Stimulated activated naive CD8-positive, alpha-beta T cell treated with anti-CD3 and anti-CD28 coated beads, Interleukin-15, amount 100 ng/mL, for 72 hours (primary cell): ENCODE data around the gene HOXA7.

ENCODE experiments used
- ATAC-seq: fragments of 150-1000 bp; cut with Tn5 transposase; 2 replicates; pipeline ENCODE4 v1.10.0; 2021; ENCODE audit warnings: mild to moderate bottlenecking, moderate library complexity
- DNase-seq, 2 donors: peaks; one replicate each; pipeline ENCODE4 v3.0.0; 2021 to 2022
- H3K27ac Mint-ChIP-seq, 2 donors: one replicate each; pipeline ENCODE4 v1.8.0; 2022; ENCODE audit warnings: mild to moderate bottlenecking in 2 of 2, mixed read lengths in 2 of 2, moderate library complexity in 2 of 2
- H3K27me3 Mint-ChIP-seq: one replicate; pipeline ENCODE4 v1.8.0; 2022; ENCODE audit warnings: mixed read lengths
- H3K4me1 Mint-ChIP-seq: one replicate; pipeline ENCODE4 v1.8.0; 2022; ENCODE audit warnings: mild to moderate bottlenecking, mixed read lengths
- H3K4me3 Mint-ChIP-seq, 2 donors: one replicate each; pipeline ENCODE4 v1.8.0; 2022; ENCODE audit warnings: mild to moderate bottlenecking in 2 of 2, mixed read lengths in 2 of 2, moderate library complexity in 1 of 2
- H3K9me3 Mint-ChIP-seq, 2 donors: one replicate each; pipeline ENCODE4 v1.8.0; 2022; ENCODE audit warnings: mixed read lengths in 2 of 2

The HOXA7 gene

GRCh38 chr7:27171637-27172314 is 15.3 kb upstream of the HOXA7 start:
- no peak overlapping the region for H3K27ac Mint-ChIP-seq
- DNase-seq, result peak in 1 of 2 donors; percentile 13
- no peaks in the 10 kb centered on the region for H3K9me3 Mint-ChIP-seq
- H3K27me3 Mint-ChIP-seq, result peaks cover 95% of the 10 kb centered on the region
- H3K4me3 Mint-ChIP-seq, result peak overlapping the region; percentile 61 to 74
- no peak for ATAC-seq
- peaks cover 53% of the 10 kb centered on the region for H3K4me1 Mint-ChIP-seq

DNA sequence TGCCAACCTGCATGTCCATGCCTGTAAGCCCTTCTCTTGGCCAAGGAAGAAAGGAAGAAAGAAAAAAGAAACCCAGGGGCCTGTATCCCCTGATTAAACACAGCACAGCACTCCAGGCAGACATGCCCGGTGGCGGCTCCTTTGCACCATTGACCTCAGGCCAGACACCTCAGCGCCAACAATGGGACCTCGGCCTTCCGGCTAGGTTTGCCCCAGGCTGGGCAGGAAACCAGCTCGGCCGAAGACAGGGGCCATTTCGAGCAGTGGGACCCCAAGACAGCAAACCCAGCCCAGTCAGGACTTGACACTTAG is 14.8 kb upstream of the HOXA7 start:
- peak overlapping the region; percentile 15 to 74 for H3K4me3 Mint-ChIP-seq
- no peak for ATAC-seq
- no peaks in the 10 kb centered on the region for H3K9me3 Mint-ChIP-seq
- peaks cover 58% of the 10 kb centered on the region for H3K4me1 Mint-ChIP-seq
- H3K27ac Mint-ChIP-seq, result no peak overlapping the region
- DNase-seq, result peak in 1 of 2 donors; percentile 8
- H3K27me3 Mint-ChIP-seq, result peaks cover 95% of the 10 kb centered on the region

DNA sequence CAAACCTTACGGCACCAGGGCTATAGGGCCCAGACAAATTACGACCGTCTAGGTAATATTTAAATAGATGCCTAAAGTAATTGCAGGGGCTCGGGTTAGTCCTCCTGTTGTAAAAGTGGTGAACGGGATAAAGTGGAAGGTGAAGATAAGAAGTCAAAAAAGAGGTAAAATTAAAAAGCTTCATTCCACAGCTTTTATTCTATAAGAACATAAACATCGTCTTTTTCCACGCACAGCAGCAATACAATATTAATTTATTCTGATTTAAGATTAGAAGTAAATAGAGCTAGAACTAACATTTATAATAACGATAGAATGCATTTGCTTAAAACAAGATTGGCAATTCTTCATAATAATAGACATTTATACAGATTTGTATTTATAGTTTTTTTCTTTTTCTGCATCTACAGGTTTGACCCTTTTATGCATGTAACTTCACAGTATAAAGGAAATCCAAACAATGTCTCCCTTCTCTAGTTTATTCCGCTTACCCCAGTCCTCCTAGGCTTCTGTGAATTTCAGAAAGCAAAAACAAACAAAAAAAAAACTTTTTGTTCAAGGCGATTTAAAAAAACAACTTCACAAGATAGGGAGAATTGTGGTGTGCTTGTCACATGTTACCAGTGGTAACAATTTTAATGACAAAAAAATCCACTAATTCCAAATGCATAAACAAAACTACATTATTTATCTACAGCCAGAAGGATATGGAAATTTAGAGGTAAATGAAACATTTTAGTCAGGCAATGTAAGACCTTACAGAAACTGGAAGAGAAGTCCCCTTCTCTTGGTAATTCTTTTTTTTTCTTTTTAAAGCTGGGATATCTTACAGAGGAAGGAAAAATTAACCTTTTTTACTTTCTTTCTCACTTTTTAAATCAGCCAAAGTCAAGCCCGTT is 14.2 kb upstream of the HOXA7 start:
- ATAC-seq, result no peak
- DNase-seq, result no peak
- Mint-ChIP-seq H3K27ac (no peak overlapping the region), H3K27me3 (peaks cover 95% of the 10 kb centered on the region), H3K4me1 (peaks cover 64% of the 10 kb centered on the region), H3K4me3 (peak overlapping the region in 1 of 2 donors; percentile 19), H3K9me3 (no peaks in the 10 kb centered on the region)

- Mint-ChIP-seq H3K27me3 (peaks cover 95% of the 10 kb centered on the region), H3K27ac (peak overlapping the region in 1 of 2 donors; percentile 86), H3K9me3 (no peaks in the 10 kb centered on the region), H3K4me1 (peaks cover 64% of the 10 kb centered on the region), H3K4me3 (peak overlapping the region; percentile 52 to 67)
- no peak for DNase-seq
- ATAC-seq, result no peak
Observed at GRCh38 chr7:27169658-27170425, 13.4 kb upstream of the HOXA7 start.

GRCh38 chr7:27168265-27168947 is 11.9 kb upstream of the HOXA7 start:
- Mint-ChIP-seq H3K4me1 (peaks cover 73% of the 10 kb centered on the region), H3K4me3 (peak overlapping the region; percentile 0 to 6), H3K27me3 (peaks cover 100% of the 10 kb centered on the region), H3K27ac (peak overlapping the region in 1 of 2 donors; percentile 54), H3K9me3 (no peaks in the 10 kb centered on the region)
- ATAC-seq (peak; percentile 50), DNase-seq (peak in 1 of 2 donors; percentile 54)

DNA sequence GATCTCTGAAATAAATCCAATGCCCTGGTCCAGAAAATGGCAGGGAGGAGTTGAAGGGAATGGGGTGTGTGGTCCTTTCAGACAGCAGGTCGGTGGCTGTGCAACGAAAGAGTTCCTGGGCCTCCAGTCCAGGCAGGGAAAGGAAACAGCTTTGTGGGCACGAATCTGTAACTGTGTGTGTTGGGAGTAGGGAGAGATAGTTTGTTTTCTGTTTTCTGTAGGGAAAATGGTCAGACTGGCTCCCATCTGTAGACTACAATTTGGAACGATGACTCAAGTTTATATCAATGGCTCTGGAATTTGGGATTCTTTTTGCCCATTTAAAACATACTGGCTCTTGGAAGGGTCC is 11.4 kb upstream of the HOXA7 start:
- no peak for DNase-seq
- no peaks in the 10 kb centered on the region for H3K9me3 Mint-ChIP-seq
- ATAC-seq, result no peak
- H3K4me1 Mint-ChIP-seq, result peaks cover 68% of the 10 kb centered on the region
- H3K4me3 Mint-ChIP-seq, result no peak overlapping the region
- H3K27me3 Mint-ChIP-seq, result peaks cover 100% of the 10 kb centered on the region
- no peak overlapping the region for H3K27ac Mint-ChIP-seq

- no peaks in the 10 kb centered on the region for H3K9me3 Mint-ChIP-seq
- H3K27me3 Mint-ChIP-seq, result peaks cover 100% of the 10 kb centered on the region
- peak overlapping the region; percentile 56 to 62 for H3K4me3 Mint-ChIP-seq
- DNase-seq, result no peak
- ATAC-seq, result no peak
- peaks cover 59% of the 10 kb centered on the region for H3K4me1 Mint-ChIP-seq
- peak overlapping the region in 1 of 2 donors; percentile 89 for H3K27ac Mint-ChIP-seq
Observed at GRCh38 chr7:27166531-27167505, 10.3 kb upstream of the HOXA7 start.

DNA sequence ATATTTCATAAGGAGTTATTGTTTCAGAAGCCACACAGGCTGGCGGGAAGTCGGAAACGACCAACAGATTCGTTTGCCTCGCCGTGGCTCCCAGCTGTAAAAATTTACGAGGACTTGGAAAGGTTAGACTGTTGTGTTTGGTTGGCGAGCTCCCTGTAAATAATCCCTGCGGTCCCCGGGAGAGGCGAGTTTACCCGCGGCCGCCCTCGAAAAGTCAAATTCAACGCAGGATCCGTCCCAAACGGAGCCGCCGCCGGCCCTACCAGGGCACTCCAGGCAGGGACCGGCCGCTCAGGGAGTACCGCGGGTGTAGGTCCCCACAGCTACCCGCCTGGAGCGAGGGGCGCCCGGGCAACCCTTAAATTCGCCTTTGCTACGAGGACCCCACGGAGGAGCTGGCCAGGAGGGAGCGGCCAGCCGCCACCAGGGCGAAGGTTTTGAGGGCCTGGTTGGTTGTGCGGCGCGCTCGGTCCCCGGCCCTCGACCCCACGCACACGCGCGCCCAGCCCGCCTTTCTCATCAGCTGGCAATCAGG is 9.6 kb upstream of the HOXA7 start:
- Mint-ChIP-seq H3K9me3 (no peaks in the 10 kb centered on the region), H3K27me3 (peaks cover 99% of the 10 kb centered on the region), H3K27ac (peak overlapping the region in 1 of 2 donors; percentile 91), H3K4me1 (peaks cover 54% of the 10 kb centered on the region), H3K4me3 (peak overlapping the region; percentile 61 to 62)
- ATAC-seq (no peak), DNase-seq (no peak)

- H3K9me3 Mint-ChIP-seq, result no peaks in the 10 kb centered on the region
- no peak for DNase-seq
- H3K27me3 Mint-ChIP-seq, result peaks cover 99% of the 10 kb centered on the region
- peak within 1 kb of the TSS in 1 of 2 donors; percentile 91 for H3K27ac Mint-ChIP-seq
- peak within 1 kb of the TSS; percentile 61 to 62 for H3K4me3 Mint-ChIP-seq
- H3K4me1 Mint-ChIP-seq, result peaks cover 59% of the 10 kb centered on the region
- ATAC-seq, result no peak
Observed at GRCh38 chr7:27165089-27165995, 8.9 kb upstream of the HOXA7 start, which contains the start of gene HOXA9. Gene HOXA9, minus strand, starts transcription at chr7:27165537. Its CDS starts 80 bp downstream, at chr7:27165457.

GRCh38 chr7:27164367-27165088 is 8.1 kb upstream of the HOXA7 start:
- peak overlapping the region; percentile 50 to 56 for H3K4me3 Mint-ChIP-seq

DNA sequence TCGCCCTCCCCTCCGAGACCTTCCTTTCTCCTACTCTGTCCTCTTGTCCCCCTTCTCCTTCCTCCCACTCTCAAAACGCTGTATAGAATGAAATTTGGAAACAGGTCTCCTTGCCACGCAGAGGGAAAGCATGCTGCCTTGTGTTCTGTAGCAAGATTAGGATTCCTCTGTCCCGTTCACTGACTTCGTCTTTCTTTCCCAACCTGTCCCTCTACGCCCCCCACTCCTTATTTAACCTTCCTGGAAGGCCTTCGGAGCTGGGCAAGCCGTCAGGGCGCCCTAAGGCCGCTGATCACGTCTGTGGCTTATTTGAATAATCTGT is 7.5 kb upstream of the HOXA7 start:
- Mint-ChIP-seq H3K9me3 (no peaks in the 10 kb centered on the region), H3K27me3 (peaks cover 99% of the 10 kb centered on the region), H3K4me3 (peak overlapping the region in 1 of 2 donors; percentile 56), H3K4me1 (peaks cover 61% of the 10 kb centered on the region), H3K27ac (peak overlapping the region in 1 of 2 donors; percentile 72)
- ATAC-seq, result no peak
- no peak for DNase-seq

More at GRCh38 chr7:27164367-27165088, 8.1 kb upstream of the HOXA7 start:
- DNase-seq (no peak), ATAC-seq (no peak)
- Mint-ChIP-seq H3K9me3 (no peaks in the 10 kb centered on the region), H3K27me3 (peaks cover 99% of the 10 kb centered on the region), H3K4me1 (peaks cover 64% of the 10 kb centered on the region), H3K27ac (peak overlapping the region in 1 of 2 donors; percentile 72)

DNA sequence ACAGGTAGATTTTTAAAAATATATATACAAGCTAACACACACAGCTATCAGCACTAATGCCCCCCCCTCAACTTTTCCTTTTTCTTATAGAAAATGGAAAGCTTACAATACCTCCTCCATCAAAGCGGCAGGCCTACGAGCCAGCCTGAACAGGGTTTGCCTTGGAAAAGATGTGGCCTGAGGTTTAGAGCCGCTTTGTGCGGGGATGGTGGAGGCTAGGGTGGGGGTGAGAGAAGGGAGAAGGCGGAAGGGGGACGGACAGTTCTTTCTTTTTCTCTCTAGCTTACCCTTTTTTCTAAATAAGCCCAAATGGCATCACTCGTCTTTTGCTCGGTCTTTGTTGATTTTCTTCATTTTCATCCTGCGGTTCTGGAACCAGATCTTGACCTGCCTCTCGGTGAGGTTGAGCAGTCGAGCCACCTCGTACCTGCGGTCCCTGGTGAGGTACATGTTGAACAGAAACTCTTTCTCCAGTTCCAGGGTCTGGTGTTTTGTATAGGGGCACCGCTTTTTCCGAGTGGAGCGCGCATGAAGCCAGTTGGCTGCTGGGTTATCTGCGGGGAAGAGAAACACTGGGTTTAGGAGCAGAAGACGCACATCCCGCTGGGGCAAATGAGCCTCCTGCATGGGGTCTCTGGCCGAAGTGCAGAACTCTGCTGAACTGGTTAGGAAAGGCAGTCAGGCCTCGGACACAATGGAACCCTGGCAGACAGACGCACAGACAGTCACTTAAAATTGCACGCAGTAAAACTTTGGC is 7.0 kb upstream of the HOXA7 start:
- Mint-ChIP-seq H3K4me3 (no peak overlapping the region), H3K27ac (no peak overlapping the region), H3K4me1 (peaks cover 61% of the 10 kb centered on the region), H3K27me3 (peaks cover 99% of the 10 kb centered on the region), H3K9me3 (no peaks in the 10 kb centered on the region)
- ATAC-seq (no peak), DNase-seq (no peak)
